Activated naive CD8-positive, alpha-beta T cell treated with anti-CD3 and anti-CD28 coated beads, Interleukin-2, amount 50 U/mL, for 16 hours (primary cell): ENCODE results near the gene TOGARAM1.

Source experiments
- DNase-seq: peaks from one replicate; pipeline ENCODE4 v3.0.0-alpha.2; 2020; ENCODE audit warnings: low read depth, low spot score

TOGARAM1 gene

DNA sequence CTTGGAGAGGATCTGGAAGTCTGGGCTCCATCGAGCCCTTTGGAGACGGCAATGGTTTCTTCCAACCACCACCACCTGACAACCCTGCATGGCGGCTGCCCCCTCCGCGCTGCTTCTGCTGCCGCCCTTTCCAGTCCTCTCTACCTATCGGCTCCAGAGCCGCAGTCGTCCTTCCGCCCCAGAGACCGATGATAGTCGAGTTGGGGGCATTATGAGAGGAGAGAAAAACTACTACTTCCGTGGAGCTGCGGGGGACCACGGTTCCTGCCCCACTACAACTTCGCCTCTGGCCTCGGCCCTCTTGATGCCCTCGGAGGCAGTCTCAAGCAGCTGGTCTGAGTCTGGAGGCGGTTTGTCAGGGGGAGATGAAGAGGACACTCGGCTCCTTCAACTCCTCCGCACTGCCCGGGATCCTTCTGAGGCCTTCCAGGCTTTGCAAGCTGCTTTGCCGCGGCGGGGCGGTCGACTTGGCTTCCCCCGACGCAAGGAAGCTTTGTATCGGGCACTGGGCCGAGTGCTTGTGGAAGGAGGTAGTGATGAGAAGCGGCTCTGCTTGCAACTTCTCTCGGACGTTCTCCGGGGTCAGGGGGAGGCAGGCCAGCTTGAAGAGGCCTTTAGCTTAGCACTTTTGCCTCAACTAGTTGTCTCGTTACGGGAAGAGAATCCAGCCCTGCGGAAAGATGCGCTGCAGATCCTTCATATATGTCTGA lies 499 bp downstream of the TOGARAM1 start:
- DNase-seq: no peak

DNA sequence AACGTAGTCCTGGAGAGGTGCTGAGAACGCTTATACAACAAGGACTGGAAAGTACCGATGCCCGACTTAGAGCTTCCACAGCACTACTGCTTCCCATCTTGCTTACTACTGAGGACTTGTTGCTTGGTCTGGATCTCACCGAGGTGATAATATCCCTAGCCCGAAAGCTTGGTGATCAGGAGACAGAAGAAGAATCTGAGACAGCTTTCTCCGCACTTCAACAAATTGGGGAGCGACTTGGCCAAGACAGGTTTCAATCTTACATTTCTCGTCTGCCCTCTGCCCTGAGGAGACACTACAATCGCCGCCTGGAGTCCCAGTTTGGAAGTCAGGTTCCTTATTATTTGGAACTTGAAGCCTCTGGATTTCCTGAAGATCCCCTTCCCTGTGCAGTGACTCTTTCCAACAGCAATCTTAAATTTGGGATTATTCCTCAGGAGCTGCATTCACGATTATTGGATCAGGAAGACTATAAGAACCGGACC lies 1.1 kb downstream of the TOGARAM1 start:
- no peak for DNase-seq

DNA sequence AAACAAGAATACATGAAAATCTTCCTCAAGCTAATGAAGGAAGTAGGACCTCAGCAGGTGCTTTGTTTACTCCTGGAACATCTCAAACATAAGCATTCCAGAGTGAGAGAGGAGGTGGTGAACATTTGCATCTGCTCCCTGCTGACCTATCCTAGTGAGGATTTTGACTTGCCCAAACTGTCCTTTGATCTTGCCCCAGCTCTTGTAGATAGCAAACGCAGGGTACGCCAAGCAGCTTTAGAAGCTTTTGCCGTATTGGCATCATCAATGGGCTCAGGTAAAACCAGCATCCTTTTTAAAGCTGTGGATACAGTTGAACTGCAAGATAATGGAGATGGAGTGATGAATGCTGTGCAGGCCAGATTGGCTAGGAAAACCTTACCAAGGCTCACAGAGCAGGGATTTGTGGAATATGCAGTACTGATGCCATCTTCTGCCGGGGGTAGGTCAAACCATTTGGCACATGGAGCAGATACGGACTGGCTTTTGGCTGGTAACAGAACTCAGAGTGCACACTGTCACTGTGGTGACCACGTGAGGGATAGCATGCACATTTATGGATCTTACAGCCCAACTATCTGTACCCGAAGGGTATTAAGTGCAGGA lies 1.9 kb downstream of the TOGARAM1 start:
- DNase-seq: no peak

DNA sequence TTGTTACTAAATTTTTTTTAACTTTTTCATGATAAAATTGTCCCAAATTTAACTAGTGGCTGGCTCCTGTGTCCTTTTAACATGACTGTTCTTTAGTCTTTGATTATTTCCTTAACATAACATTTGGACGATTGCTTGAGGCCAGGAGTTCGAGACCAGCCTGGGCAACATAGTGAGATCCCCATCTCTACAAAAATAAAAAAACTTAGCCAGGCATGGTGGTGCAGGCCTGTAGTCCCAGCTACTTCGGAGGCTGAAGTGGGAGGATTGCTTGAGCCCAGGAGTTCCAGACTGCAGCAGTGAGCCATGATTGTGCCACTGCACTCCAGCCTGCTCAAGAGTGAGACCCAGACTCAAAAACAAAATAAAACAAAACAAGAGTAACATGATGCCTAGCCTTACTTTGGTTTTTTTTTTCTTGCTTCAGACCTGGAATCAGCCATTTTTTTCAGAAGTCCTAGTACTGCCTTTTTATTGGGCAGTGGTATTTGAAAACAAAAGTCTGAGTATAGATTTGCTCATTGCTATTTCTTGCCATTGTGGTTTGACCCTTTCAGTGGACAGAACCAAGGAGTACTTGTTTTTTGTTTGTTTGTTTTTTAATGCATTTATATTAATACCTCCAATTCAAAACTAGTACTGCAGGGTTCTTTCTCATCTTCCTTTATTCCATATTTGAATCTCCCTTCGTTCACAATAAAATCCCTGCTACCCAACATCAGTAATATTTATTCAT lies 4.8 kb downstream of the TOGARAM1 start:
- DNase-seq: no peak

DNA sequence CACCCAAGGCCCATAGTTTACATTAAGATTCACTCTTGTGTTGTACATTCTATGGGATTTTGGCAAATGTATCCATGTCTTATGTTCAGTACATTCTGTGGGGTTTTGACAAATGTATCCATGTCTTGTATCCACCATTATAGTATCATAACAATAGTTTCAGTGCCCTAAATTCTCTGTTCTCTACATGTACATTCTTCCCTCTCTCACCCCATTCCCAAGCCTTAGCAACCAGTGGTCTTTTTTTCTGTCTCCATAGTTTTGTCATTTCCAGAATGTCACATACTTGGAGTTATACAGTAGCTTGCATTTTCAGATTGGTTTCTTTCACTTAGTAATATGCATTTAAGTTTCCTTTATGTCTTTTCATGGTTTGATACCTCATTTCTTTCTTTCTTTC lies 6.7 kb downstream of the TOGARAM1 start:
- no peak for DNase-seq

DNA sequence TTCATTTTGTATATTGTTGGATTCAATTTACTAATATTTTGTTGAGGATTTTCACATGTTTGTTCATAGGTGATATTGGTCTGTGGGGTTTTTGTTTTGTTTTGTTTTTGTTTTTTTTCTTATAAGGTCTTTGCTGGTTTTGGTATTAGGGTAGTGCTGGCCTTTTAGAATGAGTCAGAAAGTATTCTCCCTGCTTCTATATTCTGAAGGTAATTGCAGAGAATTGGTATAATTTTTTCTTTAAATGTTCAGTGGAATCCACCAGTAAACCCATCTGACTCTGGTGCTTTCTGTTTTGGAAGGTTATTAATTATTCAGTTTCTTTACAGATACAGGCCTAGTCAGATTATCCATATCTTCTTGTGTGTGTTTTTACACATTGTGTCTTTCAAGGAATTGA lies 8.9 kb downstream of the TOGARAM1 start:
- no peak for DNase-seq

DNA sequence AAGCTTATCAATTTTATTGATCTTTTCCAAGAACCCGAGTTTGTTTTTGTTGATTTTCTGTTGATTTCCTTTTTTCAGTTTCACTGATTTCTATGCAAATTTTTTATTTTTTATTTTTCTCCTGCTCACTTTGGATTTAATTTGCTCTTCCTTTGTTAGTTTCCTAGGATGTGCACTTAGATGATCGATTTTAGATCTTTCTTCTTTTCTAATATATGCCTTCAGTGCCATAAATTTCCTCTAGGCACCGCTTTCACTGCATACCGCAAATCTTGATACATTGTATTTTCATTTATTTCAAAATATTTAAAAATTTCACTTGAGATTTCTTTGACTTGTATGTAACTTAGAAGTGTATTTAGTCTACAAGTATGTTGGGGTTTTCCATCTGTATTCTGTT lies 9.5 kb downstream of the TOGARAM1 start:
- DNase-seq: no peak

DNA sequence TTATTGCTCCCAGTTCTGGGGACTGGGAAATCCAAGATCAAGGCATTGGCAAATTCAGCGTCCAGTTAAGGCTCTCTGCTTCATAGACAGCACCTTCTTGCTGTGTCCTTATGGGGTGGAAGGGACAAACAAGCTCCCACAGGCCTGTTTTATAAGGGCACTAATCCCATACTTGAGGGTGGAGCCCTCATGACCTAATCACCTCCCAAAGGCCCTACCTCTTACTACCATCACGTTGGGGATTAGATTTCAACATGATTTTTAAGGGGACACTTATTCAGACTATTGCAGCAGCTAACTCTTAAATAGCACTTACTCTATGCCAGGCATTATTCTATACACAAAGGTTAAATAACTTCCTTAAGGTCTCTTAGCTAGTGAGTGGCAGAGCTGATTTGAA lies 17.3 kb downstream of the TOGARAM1 start:
- no peak for DNase-seq

DNA sequence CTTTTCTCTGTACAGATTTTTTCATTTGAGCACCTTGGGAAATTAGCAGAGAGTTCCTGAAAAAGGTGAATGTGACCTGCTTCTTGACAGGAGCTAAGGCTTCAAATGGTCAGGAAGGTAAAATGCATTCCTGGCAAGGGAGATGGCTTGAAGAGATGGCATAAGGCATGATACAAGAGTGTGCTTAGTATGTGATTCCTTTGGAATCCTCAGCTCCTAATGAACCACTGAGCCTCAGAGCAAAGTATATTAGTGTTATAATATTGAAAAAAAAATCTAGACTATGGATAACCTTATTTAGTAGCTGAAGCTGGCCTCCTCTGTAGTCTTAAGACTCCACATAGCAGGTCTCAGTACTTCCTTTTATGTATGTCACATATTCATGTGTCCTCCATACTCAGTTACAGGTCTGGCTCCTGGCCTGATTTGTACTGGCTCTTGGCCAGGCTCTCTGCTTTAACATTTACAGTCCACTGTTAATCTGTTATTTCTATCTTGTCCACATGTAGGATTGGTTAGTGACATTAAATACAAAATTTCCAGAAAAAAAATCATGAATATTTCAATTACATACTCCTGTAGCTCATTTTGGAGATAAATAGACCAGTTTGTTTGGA lies 17.9 kb downstream of the TOGARAM1 start:
- no peak for DNase-seq

DNA sequence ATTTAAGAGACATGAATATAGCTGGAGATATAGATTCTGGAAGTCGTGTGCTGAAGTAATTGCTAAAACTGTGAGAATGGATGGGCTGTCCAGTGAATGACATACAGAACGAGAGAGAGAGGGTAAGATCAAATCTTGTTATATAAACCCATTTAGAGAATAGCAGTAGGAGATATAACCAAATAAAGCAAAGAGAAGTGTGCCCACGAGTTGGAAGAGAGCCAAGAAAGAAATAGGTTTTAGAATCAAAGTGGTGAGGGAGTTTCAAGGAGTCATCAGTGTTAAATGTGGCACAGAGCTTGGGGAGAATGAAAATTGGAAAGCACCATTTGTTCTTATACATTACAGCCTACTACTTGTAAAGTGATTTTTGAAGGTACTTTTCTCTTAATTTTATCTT lies 19.2 kb downstream of the TOGARAM1 start:
- DNase-seq: no peak

DNA sequence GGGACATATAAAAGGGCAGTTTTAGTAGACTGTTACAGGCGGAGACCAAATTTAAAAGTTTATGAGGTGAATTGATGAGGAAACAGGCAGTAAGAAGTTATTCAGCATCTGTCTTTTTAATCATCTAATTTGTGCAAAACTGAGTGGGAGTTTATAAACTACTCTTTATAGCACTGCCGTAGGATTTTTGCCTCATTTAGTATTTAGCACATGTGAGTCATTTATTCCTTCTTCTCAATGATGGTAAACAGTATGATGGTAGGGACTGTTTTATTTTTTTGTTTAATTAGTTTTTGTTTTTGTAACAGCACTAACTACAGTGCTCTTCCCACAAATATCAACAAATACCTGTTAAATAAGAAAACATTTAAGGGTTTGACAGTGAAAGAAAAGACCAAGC lies 20.6 kb downstream of the TOGARAM1 start:
- no peak for DNase-seq

DNA sequence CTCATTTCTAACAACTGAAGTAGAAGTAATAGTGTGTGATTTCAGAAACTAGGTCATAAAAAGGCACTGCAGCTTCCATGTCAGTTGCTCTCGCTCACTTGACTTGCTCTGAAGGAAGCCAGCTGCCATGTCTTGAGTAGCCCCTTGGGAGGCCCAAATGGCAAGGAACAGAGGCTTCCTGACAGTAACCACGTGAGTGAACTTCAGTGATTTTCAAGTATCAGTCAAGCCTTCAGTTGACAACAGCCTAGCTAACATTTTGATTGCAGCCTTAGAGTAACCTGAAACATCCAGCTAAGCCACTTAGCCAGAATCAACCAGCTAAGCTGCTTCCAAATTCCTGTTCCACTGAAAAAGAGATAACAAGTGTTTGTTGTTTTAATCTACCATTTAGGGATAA lies 26.7 kb downstream of the TOGARAM1 start:
- no peak for DNase-seq

DNA sequence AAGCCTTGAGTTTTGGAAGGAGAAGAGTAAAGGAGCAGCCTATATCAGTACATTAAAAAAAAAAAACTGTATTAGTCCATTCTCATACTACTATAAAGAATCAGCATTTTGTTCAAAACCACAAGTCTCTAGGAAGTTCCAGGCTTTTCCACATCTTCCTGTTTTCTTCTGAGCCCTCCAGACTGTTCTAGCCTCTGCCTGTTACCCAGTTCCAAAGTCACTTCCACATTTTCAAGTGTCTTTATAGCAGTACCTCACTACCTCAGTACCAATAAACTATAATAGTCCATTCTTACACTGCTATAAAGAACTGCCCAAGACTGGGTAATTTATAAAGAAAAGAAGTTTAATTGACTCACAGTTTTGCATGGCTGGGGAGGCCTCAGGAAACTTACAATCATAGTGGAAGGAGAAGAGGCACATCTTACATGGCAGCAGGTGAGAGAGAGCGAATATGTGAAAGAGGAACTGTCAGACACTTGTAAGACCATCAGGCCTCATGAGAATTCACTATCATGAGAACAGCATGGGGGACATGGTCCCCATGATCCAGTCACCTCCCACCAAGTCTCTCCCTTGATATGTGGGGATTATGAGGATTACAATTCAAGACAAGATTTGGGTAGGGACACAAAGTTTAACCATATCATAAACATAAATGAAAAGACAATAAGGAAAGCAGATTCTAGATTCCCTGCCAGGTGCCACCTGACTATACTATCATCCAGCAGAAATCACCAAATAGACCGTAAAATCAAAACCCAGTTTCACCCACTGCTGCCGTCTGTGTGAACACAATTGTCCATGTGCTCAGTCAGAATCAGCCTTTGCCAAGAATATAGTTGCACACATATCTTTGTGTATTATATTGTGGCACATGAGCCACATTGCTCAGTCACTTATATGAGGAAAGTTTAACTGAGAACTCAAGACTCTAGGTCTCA lies 27.8 kb downstream of the TOGARAM1 start:
- no peak for DNase-seq

DNA sequence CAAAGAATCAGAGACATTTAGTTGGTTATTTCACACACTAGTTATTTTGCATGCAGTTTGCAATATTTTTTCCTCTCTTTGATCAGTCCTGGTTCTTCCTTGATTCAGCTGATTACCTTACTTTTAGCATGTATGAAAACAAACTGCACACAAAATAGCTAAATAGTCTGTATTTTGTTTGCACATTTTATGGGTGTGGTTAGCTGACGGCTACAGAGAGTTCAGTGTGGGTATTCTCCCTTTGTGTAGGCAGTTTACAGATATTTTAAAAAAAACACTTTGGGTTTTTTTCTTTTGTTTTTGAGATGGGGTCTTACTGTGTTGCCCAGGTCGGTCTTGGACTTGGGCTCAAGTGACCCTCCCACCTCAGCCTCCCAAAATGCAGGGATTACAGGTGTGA lies 28.5 kb downstream of the TOGARAM1 start:
- DNase-seq: no peak

DNA sequence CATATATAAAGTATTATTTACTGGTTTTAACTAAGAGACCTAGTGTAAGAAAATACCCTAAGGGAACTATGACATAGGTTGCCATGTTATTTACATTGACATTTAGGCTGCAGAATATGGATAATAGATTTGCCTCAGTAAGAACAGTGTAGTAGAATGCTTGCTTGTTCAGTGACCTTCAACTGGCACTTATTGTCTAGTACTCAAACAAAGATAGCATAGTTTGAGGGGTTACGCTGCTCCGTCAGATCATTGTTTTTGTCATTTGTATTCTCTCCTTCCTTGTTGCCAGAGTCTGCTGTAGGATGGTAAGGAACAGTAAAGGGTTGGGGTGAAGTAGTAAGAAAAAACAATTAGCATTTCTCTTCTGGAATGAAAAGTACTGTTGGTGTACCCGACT lies 33.2 kb downstream of the TOGARAM1 start:
- no peak for DNase-seq

DNA sequence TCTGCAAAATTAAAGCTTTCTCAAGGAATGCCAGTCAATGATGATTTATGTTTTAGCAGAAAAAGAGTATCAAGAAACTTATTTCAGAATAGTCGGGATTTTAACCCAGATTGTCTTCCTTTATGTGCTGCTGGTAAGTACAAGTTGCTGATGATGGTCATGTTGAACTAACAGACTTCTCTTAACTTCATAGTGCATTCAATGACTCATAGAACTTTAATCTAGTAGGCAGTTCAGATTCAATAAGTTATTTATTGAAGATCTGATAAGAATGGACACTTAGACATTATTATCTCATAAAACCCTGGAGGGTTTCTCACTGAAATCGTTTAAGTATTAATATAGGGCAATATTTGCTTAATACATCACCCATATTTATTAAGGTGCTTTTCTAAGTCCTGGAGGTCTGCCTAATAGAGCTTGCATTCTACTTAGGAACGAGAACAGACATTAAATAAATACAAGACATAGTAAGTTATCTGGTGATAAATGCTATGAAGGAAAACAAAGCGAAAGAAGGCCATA lies 33.8 kb downstream of the TOGARAM1 start:
- DNase-seq: no peak

DNA sequence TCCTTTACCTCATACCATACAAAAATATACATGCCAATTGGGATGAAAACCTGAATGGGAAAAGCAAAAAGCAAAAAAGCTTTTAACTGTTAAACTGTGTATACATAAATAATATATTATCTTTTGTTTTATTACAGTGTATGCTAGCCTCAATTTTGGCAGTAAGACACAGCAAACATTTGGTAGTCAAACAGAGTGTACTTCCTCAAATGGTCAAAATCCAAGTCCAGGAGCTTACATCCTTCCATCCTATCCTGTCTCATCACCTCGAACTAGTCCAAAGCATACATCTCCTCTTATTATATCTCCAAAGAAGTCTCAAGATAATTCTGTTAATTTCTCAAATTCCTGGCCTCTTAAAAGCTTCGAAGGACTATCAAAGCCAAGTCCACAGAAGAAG lies 41.9 kb downstream of the TOGARAM1 start:
- no peak for DNase-seq

DNA sequence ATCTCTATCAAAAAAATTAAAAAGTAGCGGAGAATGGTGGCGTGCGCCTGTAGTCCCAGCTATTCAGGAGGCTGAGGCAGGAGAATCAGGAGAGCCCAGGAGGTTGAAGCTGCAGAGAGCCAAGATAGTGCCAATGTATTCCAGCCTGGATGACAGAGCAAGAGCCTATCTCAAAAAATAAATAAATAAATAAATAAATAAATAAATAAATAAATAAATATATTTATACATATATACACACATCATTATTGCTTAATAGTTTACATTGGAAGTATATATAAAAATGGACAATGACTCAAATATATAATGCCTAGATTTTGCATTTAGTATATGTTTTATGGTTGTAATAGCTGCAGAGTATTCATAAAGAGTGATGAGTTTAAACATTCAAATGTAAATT lies 53.1 kb downstream of the TOGARAM1 start:
- DNase-seq: no peak

DNA sequence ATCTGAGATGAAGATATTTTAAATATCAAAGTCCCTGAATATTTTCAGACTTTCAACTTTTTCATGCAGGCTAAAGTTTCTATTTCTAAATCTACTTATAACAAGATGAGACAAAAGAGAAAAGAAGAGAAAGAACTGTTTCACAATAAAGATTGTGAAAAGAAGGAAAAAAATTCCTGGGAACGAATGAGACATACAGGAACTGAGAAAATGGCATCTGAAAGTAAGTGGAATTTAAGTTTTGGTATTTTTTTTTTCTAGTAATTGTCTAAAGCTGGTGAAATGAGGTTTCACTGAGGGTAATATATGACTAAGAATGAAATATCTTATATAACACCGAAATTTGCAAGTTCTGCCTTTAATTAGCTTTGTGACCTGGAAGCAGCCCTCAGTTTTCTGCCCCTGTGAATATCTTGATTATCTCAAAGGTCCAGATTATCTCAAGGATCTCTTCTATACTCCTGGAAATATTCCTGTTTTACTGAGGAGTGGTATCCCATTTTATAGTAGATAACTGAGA lies 66.2 kb downstream of the TOGARAM1 start:
- DNase-seq: no peak

DNA sequence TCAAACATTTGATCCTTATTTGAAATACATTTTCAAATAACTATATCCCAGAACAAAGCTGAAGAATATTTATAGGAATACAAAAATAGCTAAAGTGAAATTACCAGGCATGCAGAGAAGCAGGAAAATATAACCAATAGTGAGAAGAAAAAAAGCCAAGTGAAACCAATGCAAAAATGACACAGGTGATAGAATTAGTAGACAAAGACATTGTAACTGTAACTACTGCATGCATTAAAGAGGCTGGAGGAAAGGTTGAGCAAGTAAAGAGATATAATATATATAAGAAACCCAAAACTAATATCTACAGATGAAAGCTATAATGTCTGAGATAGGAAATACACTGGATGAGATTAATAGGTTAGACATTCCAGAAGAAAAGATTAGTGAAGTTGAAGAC lies 72.7 kb downstream of the TOGARAM1 start:
- no peak for DNase-seq

DNA sequence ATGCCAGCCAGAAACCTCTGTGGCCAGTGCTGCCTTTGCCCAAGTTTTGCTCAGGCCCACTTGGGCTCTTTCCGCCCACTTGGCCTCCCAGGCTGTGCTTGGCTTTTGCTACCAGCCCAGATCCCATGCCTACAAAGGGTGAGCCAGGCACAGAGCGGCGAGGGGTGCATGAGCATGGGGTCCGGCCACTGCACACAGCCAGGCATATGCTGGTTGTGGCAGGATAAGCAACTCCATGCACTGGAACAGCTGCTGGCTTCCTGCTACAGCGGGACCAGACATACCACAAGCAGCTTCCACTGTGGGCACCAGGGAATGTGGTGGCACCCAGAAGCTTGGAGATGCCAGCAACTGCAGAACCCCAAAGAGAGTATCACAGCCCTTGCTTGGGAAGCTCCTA lies 76.3 kb downstream of the TOGARAM1 start:
- DNase-seq: no peak
